ENCODE results near the gene NELL2.
"Not testable (repeated sequence)": the region's sequence is repeated elsewhere in the genome, so short reads cannot be mapped to it uniquely, and the experiment has no call there.

NELL2 gene

DNA sequence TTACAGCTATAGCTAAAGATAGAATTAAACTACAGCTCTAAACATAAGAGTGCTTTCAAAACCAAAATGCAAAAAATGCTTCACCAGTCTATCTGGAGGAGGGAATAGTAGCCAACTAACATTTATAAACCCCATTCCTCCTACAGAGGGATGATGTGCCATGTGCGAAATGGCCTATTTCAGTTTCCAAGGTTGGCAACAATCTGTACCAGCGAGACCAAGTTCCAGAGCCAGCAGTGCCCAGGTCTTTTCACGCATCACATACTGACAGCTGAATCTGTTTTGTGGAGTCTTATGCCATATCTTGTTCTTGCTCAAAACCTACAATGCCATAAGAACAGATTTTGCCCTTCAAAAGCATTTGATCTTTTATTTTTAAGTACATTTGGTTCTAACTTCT, 24.5 kb downstream of the NELL2 start:
- Histone ChIP-seq H3K4me1 (ENCODE audit: control insufficient read depth in 5 of 5, insufficient read depth in 5 of 5, low read length in 5 of 5) (peaks cover 0 to 6% (median 4%) of the 10 kb centered on the region in 5 donors), H3K9ac (ENCODE audit: low read length in 5 of 5) (no peak overlapping the region)

DNA sequence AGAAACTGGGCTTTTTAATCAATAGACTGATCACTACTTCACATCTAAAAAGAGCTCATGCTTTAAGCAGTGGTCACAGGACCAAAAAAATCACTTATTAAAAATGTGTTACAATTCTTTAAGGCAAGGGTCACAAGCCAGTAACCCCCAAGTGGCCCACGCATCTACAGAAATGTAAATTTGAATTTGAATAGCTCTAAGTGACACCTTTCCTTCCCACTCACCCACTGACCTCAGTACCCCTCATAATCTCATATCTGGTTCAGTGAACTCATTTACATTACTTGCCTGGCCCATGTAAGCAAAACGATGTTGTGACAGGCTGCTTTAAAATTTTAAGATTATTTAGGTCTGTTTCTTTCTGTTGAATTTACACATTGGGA, 27.4 kb downstream of the NELL2 start:
- H3K4me3 ChIP-seq (ENCODE audit: low read depth in 1 of 5, low read length in 5 of 5): no peak overlapping the region
- peaks cover 0 to 8% (median 5%) of the 10 kb centered on the region in 5 donors for H3K4me1 ChIP-seq (ENCODE audit: control insufficient read depth in 5 of 5, insufficient read depth in 5 of 5, low read length in 5 of 5)
- H3K9me3 ChIP-seq (ENCODE audit: control insufficient read depth in 5 of 5, low read length in 5 of 5): no peaks in the 10 kb centered on the region
- H3K27me3 ChIP-seq (ENCODE audit: control insufficient read depth in 5 of 5, insufficient read depth in 4 of 5, low read length in 5 of 5): no peaks in the 10 kb centered on the region
- H3K36me3 ChIP-seq (ENCODE audit: control insufficient read depth in 5 of 5, insufficient read depth in 5 of 5, low read length in 5 of 5): no peaks in the 10 kb centered on the region
- H3K27ac ChIP-seq (ENCODE audit: low read depth, low read length): no peak overlapping the region
- no peak overlapping the region for H3K9ac ChIP-seq (ENCODE audit: low read length in 5 of 5)

More for the DNA sequence above, 24.5 kb downstream of the NELL2 start:
- Histone ChIP-seq H3K4me3 (ENCODE audit: low read depth in 1 of 5, low read length in 5 of 5) (no peak overlapping the region), H3K36me3 (ENCODE audit: control insufficient read depth in 5 of 5, insufficient read depth in 5 of 5, low read length in 5 of 5) (no peaks in the 10 kb centered on the region), H3K27me3 (ENCODE audit: control insufficient read depth in 5 of 5, insufficient read depth in 4 of 5, low read length in 5 of 5) (no peaks in the 10 kb centered on the region), H3K27ac (ENCODE audit: low read depth, low read length) (no peak overlapping the region), H3K9me3 (ENCODE audit: control insufficient read depth in 5 of 5, low read length in 5 of 5) (no peaks in the 10 kb centered on the region)

DNA sequence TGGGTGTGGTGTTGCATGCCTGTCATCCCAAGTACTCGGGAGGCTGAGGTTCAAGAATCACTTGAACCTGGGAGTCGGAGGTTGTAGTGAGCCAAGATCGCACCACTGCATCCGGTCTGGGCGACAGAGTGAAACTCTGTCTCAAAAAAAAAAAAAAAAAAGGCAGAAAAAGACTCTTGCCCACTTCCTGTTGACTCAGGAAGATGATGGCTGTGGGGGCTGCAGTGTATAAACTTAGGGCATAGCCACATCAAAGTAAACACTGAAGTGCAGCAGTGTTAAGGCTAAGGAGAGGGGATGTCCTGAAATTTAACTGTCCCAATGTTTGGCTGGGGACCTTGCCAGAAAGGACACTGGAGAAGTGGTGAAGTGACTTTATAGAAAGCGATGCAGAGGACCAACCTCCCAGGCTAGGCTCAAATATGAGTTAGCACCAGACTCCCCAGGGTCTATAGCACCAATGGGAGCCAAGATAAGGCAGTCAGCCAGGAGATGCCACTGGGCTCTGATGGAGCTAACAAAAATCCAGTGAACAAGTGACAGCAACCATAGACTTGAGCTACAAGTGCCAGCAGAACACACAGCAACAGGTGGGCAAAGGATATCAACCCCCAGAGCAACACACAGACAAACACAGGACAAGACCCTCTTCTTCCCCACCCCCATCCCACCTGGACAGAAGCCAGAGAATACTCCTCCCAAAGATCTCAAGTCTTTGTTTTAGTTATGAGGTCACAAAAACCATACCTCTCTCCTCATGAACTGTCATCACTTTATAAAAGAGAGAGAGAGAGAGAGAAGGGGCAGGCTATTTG, 28.0 kb downstream of the NELL2 start:
- no peaks in the 10 kb centered on the region for H3K9me3 ChIP-seq (ENCODE audit: control insufficient read depth in 5 of 5, low read length in 5 of 5)
- no peak overlapping the region for H3K4me3 ChIP-seq (ENCODE audit: low read depth in 1 of 5, low read length in 5 of 5)
- H3K36me3 ChIP-seq (ENCODE audit: control insufficient read depth in 5 of 5, insufficient read depth in 5 of 5, low read length in 5 of 5): no peaks in the 10 kb centered on the region
- H3K4me1 ChIP-seq (ENCODE audit: control insufficient read depth in 5 of 5, insufficient read depth in 5 of 5, low read length in 5 of 5): peaks cover 0 to 8% (median 5%) of the 10 kb centered on the region in 5 donors
- H3K9ac ChIP-seq (ENCODE audit: low read length in 5 of 5): no peak overlapping the region
- H3K27ac ChIP-seq (ENCODE audit: low read depth, low read length): no peak overlapping the region
- no peaks in the 10 kb centered on the region for H3K27me3 ChIP-seq (ENCODE audit: control insufficient read depth in 5 of 5, insufficient read depth in 4 of 5, low read length in 5 of 5)

- Histone ChIP-seq H3K4me1 (ENCODE audit: control insufficient read depth in 5 of 5, insufficient read depth in 5 of 5, low read length in 5 of 5) (peaks cover 0 to 8% (median 5%) of the 10 kb centered on the region in 5 donors), H3K4me3 (ENCODE audit: low read depth in 1 of 5, low read length in 5 of 5) (no peak overlapping the region), H3K36me3 (ENCODE audit: control insufficient read depth in 5 of 5, insufficient read depth in 5 of 5, low read length in 5 of 5) (no peaks in the 10 kb centered on the region), H3K27ac (ENCODE audit: low read depth, low read length) (no peak overlapping the region), H3K9ac (ENCODE audit: low read length in 5 of 5) (no peak overlapping the region), H3K9me3 (ENCODE audit: control insufficient read depth in 5 of 5, low read length in 5 of 5) (no peaks in the 10 kb centered on the region), H3K27me3 (ENCODE audit: control insufficient read depth in 5 of 5, insufficient read depth in 4 of 5, low read length in 5 of 5) (no peaks in the 10 kb centered on the region)
Observed at GRCh38 chr12:44847403-44847802, 28.7 kb downstream of the NELL2 start.

GRCh38 chr12:44846826-44847225, 29.3 kb downstream of the NELL2 start:
- H3K36me3 ChIP-seq (ENCODE audit: control insufficient read depth in 5 of 5, insufficient read depth in 5 of 5, low read length in 5 of 5): no peaks in the 10 kb centered on the region
- no peak overlapping the region for H3K27ac ChIP-seq (ENCODE audit: low read depth, low read length)
- H3K9ac ChIP-seq (ENCODE audit: low read length in 5 of 5): no peak overlapping the region

DNA sequence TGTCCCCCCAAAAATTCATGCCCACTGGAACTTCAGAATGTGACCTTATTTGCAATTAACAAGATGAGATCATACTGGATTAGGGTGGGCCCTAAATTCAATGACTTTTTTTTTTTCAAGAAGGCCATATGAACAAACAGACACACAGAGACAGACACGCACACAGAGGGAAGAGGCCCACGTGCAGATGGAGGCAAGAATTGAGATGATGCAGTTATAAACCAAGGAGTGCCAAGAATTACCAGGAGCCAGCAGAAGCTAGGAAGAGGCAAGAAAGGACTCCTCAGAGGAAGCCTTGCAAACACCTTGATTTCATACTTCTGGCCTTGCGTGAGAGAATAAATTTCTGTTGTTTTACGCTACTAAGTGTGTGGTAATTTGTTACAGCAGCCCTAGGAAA, 33.4 kb downstream of the NELL2 start:
- Histone ChIP-seq H3K4me1 (ENCODE audit: control insufficient read depth in 5 of 5, insufficient read depth in 5 of 5, low read length in 5 of 5) (peaks cover 0 to 8% (median 5%) of the 10 kb centered on the region in 5 donors), H3K27ac (ENCODE audit: low read depth, low read length) (no peak overlapping the region), H3K9me3 (ENCODE audit: control insufficient read depth in 5 of 5, low read length in 5 of 5) (no peaks in the 10 kb centered on the region), H3K4me3 (ENCODE audit: low read depth in 1 of 5, low read length in 5 of 5) (no peak overlapping the region), H3K27me3 (ENCODE audit: control insufficient read depth in 5 of 5, insufficient read depth in 4 of 5, low read length in 5 of 5) (no peaks in the 10 kb centered on the region), H3K36me3 (ENCODE audit: control insufficient read depth in 5 of 5, insufficient read depth in 5 of 5, low read length in 5 of 5) (no peaks in the 10 kb centered on the region), H3K9ac (ENCODE audit: low read length in 5 of 5) (no peak overlapping the region)

More at GRCh38 chr12:44846826-44847225, 29.3 kb downstream of the NELL2 start:
- no peak overlapping the region for H3K4me3 ChIP-seq (ENCODE audit: low read depth in 1 of 5, low read length in 5 of 5)
- H3K9me3 ChIP-seq (ENCODE audit: control insufficient read depth in 5 of 5, low read length in 5 of 5): no peaks in the 10 kb centered on the region
- H3K4me1 ChIP-seq (ENCODE audit: control insufficient read depth in 5 of 5, insufficient read depth in 5 of 5, low read length in 5 of 5): peaks cover 0 to 8% (median 5%) of the 10 kb centered on the region in 5 donors
- H3K27me3 ChIP-seq (ENCODE audit: control insufficient read depth in 5 of 5, insufficient read depth in 4 of 5, low read length in 5 of 5): no peaks in the 10 kb centered on the region

DNA sequence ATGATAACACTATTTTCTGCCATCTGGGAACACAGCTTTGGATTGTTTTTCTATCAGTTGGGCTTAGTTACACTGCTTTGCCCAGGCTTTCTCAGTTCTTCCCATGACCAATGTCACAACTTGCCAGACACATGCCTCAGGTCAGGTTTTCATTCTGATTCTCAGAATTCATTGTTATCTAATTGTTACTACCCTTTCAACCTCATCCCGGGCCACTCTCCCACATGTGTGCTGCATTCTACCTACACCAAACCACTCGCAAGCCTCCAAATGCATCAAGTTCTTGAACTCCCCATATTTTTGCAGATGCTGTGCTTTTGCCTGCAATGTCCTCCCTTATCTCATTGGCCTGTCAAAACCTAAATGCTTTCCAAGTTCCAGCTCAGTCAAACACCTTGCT, 36.3 kb downstream of the NELL2 start:
- no peak overlapping the region for H3K27ac ChIP-seq (ENCODE audit: low read depth, low read length)
- H3K27me3 ChIP-seq (ENCODE audit: control insufficient read depth in 5 of 5, insufficient read depth in 4 of 5, low read length in 5 of 5): no peaks in the 10 kb centered on the region
- H3K36me3 ChIP-seq (ENCODE audit: control insufficient read depth in 5 of 5, insufficient read depth in 5 of 5, low read length in 5 of 5): no peaks in the 10 kb centered on the region
- H3K4me1 ChIP-seq (ENCODE audit: control insufficient read depth in 5 of 5, insufficient read depth in 5 of 5, low read length in 5 of 5): no peaks in the 10 kb centered on the region
- H3K9me3 ChIP-seq (ENCODE audit: control insufficient read depth in 5 of 5, low read length in 5 of 5): no peaks in the 10 kb centered on the region
- H3K4me3 ChIP-seq (ENCODE audit: low read depth in 1 of 5, low read length in 5 of 5): no peak overlapping the region
- no peak overlapping the region for H3K9ac ChIP-seq (ENCODE audit: low read length in 5 of 5)

DNA sequence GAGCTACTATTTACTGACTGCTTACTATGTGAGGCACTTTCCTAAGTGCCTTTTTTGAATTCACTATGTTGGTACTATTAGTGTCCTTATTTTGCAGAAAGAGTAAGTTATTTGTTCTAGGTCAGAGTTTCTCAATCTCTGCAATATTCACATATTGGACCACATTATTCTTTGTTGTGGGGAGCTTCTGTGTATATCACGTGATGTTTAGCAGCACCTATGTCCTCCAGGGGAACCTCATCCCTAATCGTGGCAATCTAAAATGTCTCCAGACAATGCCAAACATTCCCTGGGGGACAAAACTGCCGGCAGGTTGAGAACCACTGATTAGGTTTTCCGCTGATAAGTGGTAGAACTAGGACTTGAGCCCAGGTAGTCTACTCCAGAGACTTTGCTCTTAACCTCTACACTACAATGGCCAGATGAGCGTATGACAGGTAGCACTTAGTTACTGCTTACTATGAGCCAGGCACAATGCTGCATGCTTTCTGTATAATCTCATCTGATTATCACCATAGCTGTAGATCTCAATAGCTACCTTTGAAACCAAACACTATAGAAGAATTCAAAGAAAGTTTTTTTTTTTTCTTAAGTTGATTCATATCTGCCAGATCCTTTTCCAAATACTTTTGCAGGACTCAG, 38.9 kb downstream of the NELL2 start:
- no peaks in the 10 kb centered on the region for H3K4me1 ChIP-seq (ENCODE audit: control insufficient read depth in 5 of 5, insufficient read depth in 5 of 5, low read length in 5 of 5)
- H3K27me3 ChIP-seq (ENCODE audit: control insufficient read depth in 5 of 5, insufficient read depth in 4 of 5, low read length in 5 of 5): no peaks in the 10 kb centered on the region
- H3K36me3 ChIP-seq (ENCODE audit: control insufficient read depth in 5 of 5, insufficient read depth in 5 of 5, low read length in 5 of 5): no peaks in the 10 kb centered on the region
- no peak overlapping the region for H3K27ac ChIP-seq (ENCODE audit: low read depth, low read length)
- no peak overlapping the region for H3K9ac ChIP-seq (ENCODE audit: low read length in 5 of 5)
- no peak overlapping the region for H3K4me3 ChIP-seq (ENCODE audit: low read depth in 1 of 5, low read length in 5 of 5)
- H3K9me3 ChIP-seq (ENCODE audit: control insufficient read depth in 5 of 5, low read length in 5 of 5): no peaks in the 10 kb centered on the region

GRCh38 chr12:44835641-44836379, 40.3 kb downstream of the NELL2 start:
- Histone ChIP-seq H3K9me3 (ENCODE audit: control insufficient read depth in 5 of 5, low read length in 5 of 5) (no peaks in the 10 kb centered on the region), H3K36me3 (ENCODE audit: control insufficient read depth in 5 of 5, insufficient read depth in 5 of 5, low read length in 5 of 5) (no peaks in the 10 kb centered on the region), H3K4me3 (ENCODE audit: low read depth in 1 of 5, low read length in 5 of 5) (no peak overlapping the region), H3K27ac (ENCODE audit: low read depth, low read length) (no peak overlapping the region), H3K9ac (ENCODE audit: low read length in 5 of 5) (no peak overlapping the region), H3K27me3 (ENCODE audit: control insufficient read depth in 5 of 5, insufficient read depth in 4 of 5, low read length in 5 of 5) (no peaks in the 10 kb centered on the region), H3K4me1 (ENCODE audit: control insufficient read depth in 5 of 5, insufficient read depth in 5 of 5, low read length in 5 of 5) (peaks cover 0 to 2% (median 0%) of the 10 kb centered on the region in 5 donors)

DNA sequence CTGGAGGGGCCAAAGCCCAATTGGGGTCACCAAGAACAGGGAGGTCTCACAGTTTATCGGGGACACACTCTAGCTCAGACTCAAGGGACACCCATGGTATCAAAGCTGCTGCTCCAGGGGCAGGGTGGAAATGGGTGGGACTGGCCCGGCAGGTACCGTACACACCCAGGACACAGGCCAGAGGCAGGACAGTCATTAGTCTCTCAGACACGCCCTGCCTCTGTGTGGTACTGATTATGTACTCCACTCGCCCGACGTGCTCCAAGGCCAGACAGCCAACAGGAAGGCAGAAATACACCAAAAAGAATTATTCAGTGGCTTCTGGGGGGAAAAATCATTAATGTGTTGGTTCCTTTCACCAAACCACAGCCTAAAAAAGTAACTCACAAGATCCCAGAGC, 41.1 kb downstream of the NELL2 start:
- not testable (repeated sequence) for H3K4me1 ChIP-seq (ENCODE audit: control insufficient read depth in 5 of 5, insufficient read depth in 5 of 5, low read length in 5 of 5); H3K27ac ChIP-seq (ENCODE audit: low read depth, low read length); H3K9ac ChIP-seq (ENCODE audit: low read length in 5 of 5); H3K9me3 ChIP-seq (ENCODE audit: control insufficient read depth in 5 of 5, low read length in 5 of 5); H3K36me3 ChIP-seq (ENCODE audit: control insufficient read depth in 5 of 5, insufficient read depth in 5 of 5, low read length in 5 of 5); H3K4me3 ChIP-seq (ENCODE audit: low read depth in 1 of 5, low read length in 5 of 5); H3K27me3 ChIP-seq (ENCODE audit: control insufficient read depth in 5 of 5, insufficient read depth in 4 of 5, low read length in 5 of 5)
